Calu3 (cell line): ENCODE data around the gene YOD1. TPM values are rescaled to one million over a fixed set of nuclear protein-coding genes. Genes with fewer than 3 reads are reported as not detected.

Source experiments
- BruUV-seq: library from RNA; stranded (reverse); fragments of 400-500 nt; replicated peaks from 2 replicates; lab custom pipeline; 2021; lab: Mats Ljungman, UMichigan
- CTCF ChIA-PET: fragments of 300-600 bp; sonication (Branson Sonifier 250); formaldehyde crosslinking; loops from one replicate; lab custom pipeline; 2022; ENCODE audit warnings: antibody characterized with exemption; lab: Charles Lee
- DNase-seq: peaks from one replicate; pipeline ENCODE4 v3.0.0; 2022
- H3K27ac Mint-ChIP-seq: one replicate; pipeline ENCODE4 v1.8.0; 2022; ENCODE audit warnings: mixed read lengths; ENCODE audit not compliant: unreplicated experiment
- H3K27me3 Mint-ChIP-seq: one replicate; pipeline ENCODE4 v1.8.0; 2022; ENCODE audit warnings: mixed read lengths; ENCODE audit not compliant: unreplicated experiment
- H3K36me3 Mint-ChIP-seq: one replicate; pipeline ENCODE4 v1.8.0; 2022; ENCODE audit warnings: mild to moderate bottlenecking, moderate library complexity, mixed read lengths; ENCODE audit not compliant: insufficient read depth, unreplicated experiment
- H3K4me1 Mint-ChIP-seq: one replicate; pipeline ENCODE4 v1.8.0; 2022; ENCODE audit warnings: mild to moderate bottlenecking, low read depth, mixed read lengths; ENCODE audit not compliant: unreplicated experiment
- H3K4me3 Mint-ChIP-seq: one replicate; pipeline ENCODE4 v1.8.0; 2022; ENCODE audit warnings: mild to moderate bottlenecking, low read depth, moderate library complexity, mixed read lengths; ENCODE audit not compliant: unreplicated experiment
- H3K9me3 Mint-ChIP-seq: one replicate; pipeline ENCODE4 v1.8.0; 2022; ENCODE audit warnings: low read depth, mixed read lengths; ENCODE audit not compliant: unreplicated experiment
- intact Hi-C: fragments of 100-400 bp; cut with micrococcal nuclease; formaldehyde crosslinking; loops from one replicate; pipeline ENCODE4 v1.10.0; 2022; ENCODE audit not compliant: unreplicated experiment
- total RNA-seq: library from RNA; stranded (reverse); gene quantifications from 2 replicates; pipeline ENCODE4 v1.2.3, GENCODE V29; 2022
- TF ChIP-seq, protein P1 (sequence below): fragments of 200-600 bp; IDR thresholded peaks from one replicate; pipeline ENCODE4 v1.8.0; 2022; ENCODE audit warnings: antibody characterized with exemption; ENCODE audit not compliant: unreplicated experiment

Gene YOD1
- total RNA-seq, 1 experiment from 2014 or later: 22.4 TPM

- intact Hi-C loops: loop anchor here (2.0 to 10.0 kb wide), 3 partner anchors 17 to 45 kb away; partner anchors contain the start of gene C1orf116
- CTCF ChIA-PET: interaction anchor here (0.7 to 4.9 kb wide), 8 partner anchors 15 to 450 kb away, joined by 3 to 54 read pairs (median 4); partner anchors contain the start of gene C1orf116
- H3K4me1 Mint-ChIP-seq: peaks cover 58% of the 10 kb centered on the region
- TF ChIP-seq, protein P1, sequence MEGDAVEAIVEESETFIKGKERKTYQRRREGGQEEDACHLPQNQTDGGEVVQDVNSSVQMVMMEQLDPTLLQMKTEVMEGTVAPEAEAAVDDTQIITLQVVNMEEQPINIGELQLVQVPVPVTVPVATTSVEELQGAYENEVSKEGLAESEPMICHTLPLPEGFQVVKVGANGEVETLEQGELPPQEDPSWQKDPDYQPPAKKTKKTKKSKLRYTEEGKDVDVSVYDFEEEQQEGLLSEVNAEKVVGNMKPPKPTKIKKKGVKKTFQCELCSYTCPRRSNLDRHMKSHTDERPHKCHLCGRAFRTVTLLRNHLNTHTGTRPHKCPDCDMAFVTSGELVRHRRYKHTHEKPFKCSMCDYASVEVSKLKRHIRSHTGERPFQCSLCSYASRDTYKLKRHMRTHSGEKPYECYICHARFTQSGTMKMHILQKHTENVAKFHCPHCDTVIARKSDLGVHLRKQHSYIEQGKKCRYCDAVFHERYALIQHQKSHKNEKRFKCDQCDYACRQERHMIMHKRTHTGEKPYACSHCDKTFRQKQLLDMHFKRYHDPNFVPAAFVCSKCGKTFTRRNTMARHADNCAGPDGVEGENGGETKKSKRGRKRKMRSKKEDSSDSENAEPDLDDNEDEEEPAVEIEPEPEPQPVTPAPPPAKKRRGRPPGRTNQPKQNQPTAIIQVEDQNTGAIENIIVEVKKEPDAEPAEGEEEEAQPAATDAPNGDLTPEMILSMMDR: peak; percentile 70
- DNase-seq: peak; percentile 62
- BruUV-seq: no TSS peak
- peaks cover 83% of the 10 kb centered on the region for H3K36me3 Mint-ChIP-seq
- peak overlapping the region; percentile 97 for H3K4me3 Mint-ChIP-seq
- no peaks in the 10 kb centered on the region for H3K9me3 Mint-ChIP-seq
- no peaks in the 10 kb centered on the region for H3K27me3 Mint-ChIP-seq
- H3K27ac Mint-ChIP-seq: peak overlapping the region; percentile 93
Observed at GRCh38 chr1:207049974-207050391, 1.0 kb downstream of the YOD1 start.

DNA sequence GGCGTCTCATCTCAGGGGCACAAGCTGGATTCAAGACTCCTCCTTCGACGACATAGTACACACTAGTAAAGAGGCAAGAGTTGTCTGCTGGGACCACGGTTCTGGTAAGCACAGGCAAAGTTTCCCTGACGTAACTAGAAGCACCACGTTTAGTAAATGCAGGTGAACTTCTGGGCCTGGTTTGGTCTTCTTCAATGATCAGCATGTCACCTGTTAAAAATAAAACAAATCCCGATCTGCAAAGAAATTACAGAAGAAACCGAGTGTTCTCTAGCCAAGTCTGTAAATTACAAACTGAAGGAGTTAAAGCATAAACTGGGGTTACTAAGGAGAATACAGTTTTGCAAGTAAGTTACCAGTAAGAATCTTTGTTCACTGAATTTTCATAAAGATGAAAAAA is 1.5 kb downstream of the YOD1 start:
- Mint-ChIP-seq H3K9me3 (no peaks in the 10 kb centered on the region), H3K27ac (peak overlapping the region; percentile 93), H3K36me3 (peaks cover 88% of the 10 kb centered on the region), H3K27me3 (no peaks in the 10 kb centered on the region), H3K4me1 (peaks cover 58% of the 10 kb centered on the region), H3K4me3 (peak overlapping the region; percentile 97)
- DNase-seq: no peak
- TF ChIP-seq, protein P1: no peak
- intact Hi-C loops: no loop called here
- CTCF ChIA-PET: interaction anchor here (0.7 to 4.9 kb wide), 7 partner anchors 15 to 450 kb away, joined by 3 to 54 read pairs (median 4); partner anchors contain the start of gene C1orf116
- TSS peak; percentile 14 for BruUV-seq

GRCh38 chr1:207049054-207049453 is 2.0 kb downstream of the YOD1 start:
- intact Hi-C loops: no loop called here
- peaks cover 90% of the 10 kb centered on the region for H3K36me3 Mint-ChIP-seq
- peak overlapping the region; percentile 93 for H3K27ac Mint-ChIP-seq
- no peak for DNase-seq
- TF ChIP-seq, protein P1: no peak
- H3K4me3 Mint-ChIP-seq: peak overlapping the region; percentile 97
- no peaks in the 10 kb centered on the region for H3K27me3 Mint-ChIP-seq
- BruUV-seq: no TSS peak
- H3K9me3 Mint-ChIP-seq: no peaks in the 10 kb centered on the region
- CTCF ChIA-PET: interaction anchor here (1.1 to 4.9 kb wide), 3 partner anchors 16 to 27 kb away, joined by 5 to 54 read pairs (median 10); partner anchors contain the start of gene C1orf116
- H3K4me1 Mint-ChIP-seq: peaks cover 58% of the 10 kb centered on the region

- DNase-seq: no peak
- Mint-ChIP-seq H3K27ac (peak overlapping the region; percentile 52), H3K27me3 (no peaks in the 10 kb centered on the region), H3K36me3 (peaks cover 88% of the 10 kb centered on the region), H3K4me3 (peak overlapping the region; percentile 97), H3K9me3 (no peaks in the 10 kb centered on the region), H3K4me1 (peaks cover 58% of the 10 kb centered on the region)
- intact Hi-C loops: no loop called here
- TF ChIP-seq, protein P1: no peak
- CTCF ChIA-PET: interaction anchor here (1.1 to 3.0 kb wide), 2 partner anchors 15 to 27 kb away, joined by 5 to 10 read pairs; partner anchors contain the start of gene C1orf116
- BruUV-seq: no TSS peak
Observed at GRCh38 chr1:207048041-207048440, 3.0 kb downstream of the YOD1 start.
